HCT116 (cell line): ENCODE measurements around the gene PPARGC1A.

ENCODE experiments used
- ELF1 ChIP-seq: IDR thresholded peaks from 2 replicates; pipeline ENCODE4 v1.6.1; 2012; ENCODE audit warnings: low read depth, borderline replicate concordance
- EZH2phosphoT487 ChIP-seq: fragments of 200-600 bp; IDR thresholded peaks from 2 replicates; pipeline ENCODE4 v1.6.1; 2018; ENCODE audit warnings: antibody characterized with exemption, borderline replicate concordance
- JUND ChIP-seq: IDR thresholded peaks from 2 replicates; pipeline ENCODE4 v1.6.1; 2012
- POLR2AphosphoS5 ChIP-seq: IDR thresholded peaks from 2 replicates; pipeline ENCODE4 v1.6.1; 2011; ENCODE audit warnings: mild to moderate bottlenecking, low read depth, low read length, moderate library complexity
- YY1 ChIP-seq: IDR thresholded peaks from 2 replicates; pipeline ENCODE4 v1.6.1; 2011; ENCODE audit warnings: low read length, low read depth, moderate library complexity, mild to moderate bottlenecking; ENCODE audit not compliant: insufficient replicate concordance; ENCODE audit errors: extremely low read depth
- TF ChIP-seq, protein P1 (sequence below), 3 experiments: fragments of 200-600 bp in 1 of 3; sonication (generic) in 1 of 3; IDR thresholded peaks in 2 of 3; conservative IDR thresholded peaks in 1 of 3; 2 replicates each; pipeline ENCODE4 v1.5.1; 2012 to 2017; ENCODE audit warnings: low read depth in 2 of 3, low read length in 2 of 3, antibody characterized with exemption in 1 of 3, borderline replicate concordance in 1 of 3, control low read depth in 1 of 3, mild to moderate bottlenecking in 1 of 3, mixed read lengths in 1 of 3, mixed run types in 1 of 3, moderate library complexity in 1 of 3; ENCODE audit not compliant: insufficient read depth in 1 of 3
- TF ChIP-seq, protein P2 (sequence below): IDR thresholded peaks from 2 replicates; pipeline ENCODE4 v1.6.1; 2012

DNA sequence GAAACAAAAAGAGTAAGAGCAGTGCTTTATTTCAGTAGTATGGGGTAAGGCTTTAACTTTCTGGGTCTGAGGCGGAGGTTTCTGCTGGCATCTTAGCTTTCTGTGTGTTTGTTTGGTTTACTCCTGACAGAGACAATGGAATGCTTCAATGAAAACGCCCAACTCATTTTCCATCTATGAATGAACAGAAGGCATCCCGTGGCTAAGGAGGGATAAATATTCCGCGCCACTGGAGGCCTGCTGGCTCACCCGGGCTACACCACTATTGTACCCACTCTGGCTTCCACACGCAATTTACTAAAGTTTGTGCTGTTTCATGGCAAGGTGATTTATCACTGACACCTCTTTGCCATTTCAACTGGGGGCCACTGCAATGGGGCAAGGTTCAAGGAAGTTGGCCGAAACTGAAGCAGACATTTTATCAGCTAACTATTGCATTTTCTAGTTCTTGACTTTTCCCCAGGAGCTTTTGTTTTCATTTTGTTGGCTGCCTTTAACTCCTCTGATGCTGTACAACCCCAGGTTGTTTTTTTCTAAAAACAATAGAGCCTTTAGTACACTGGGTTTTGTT, 32.8 kb upstream of the PPARGC1A start:
- TF ChIP-seq POLR2AphosphoS5 (no peak), YY1 (no peak), EZH2phosphoT487 (no peak), ELF1 (no peak), JUND (no peak)
- TF ChIP-seq, protein P1, sequence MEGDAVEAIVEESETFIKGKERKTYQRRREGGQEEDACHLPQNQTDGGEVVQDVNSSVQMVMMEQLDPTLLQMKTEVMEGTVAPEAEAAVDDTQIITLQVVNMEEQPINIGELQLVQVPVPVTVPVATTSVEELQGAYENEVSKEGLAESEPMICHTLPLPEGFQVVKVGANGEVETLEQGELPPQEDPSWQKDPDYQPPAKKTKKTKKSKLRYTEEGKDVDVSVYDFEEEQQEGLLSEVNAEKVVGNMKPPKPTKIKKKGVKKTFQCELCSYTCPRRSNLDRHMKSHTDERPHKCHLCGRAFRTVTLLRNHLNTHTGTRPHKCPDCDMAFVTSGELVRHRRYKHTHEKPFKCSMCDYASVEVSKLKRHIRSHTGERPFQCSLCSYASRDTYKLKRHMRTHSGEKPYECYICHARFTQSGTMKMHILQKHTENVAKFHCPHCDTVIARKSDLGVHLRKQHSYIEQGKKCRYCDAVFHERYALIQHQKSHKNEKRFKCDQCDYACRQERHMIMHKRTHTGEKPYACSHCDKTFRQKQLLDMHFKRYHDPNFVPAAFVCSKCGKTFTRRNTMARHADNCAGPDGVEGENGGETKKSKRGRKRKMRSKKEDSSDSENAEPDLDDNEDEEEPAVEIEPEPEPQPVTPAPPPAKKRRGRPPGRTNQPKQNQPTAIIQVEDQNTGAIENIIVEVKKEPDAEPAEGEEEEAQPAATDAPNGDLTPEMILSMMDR (IDR thresholded peaks at IDR 0.05 in 2 of 3, conservative IDR thresholded peaks at IDR 0.05 in 1 of 3; ENCODE audit: borderline replicate concordance in 1 of 3, insufficient read depth in 1 of 3, low read depth in 2 of 3, low read length in 2 of 3), result no peak
- TF ChIP-seq, protein P2, sequence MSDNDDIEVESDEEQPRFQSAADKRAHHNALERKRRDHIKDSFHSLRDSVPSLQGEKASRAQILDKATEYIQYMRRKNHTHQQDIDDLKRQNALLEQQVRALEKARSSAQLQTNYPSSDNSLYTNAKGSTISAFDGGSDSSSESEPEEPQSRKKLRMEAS, result no peak
